Liver (tissue), 9 donors: Measurements from ENCODE around the gene METTL23. TPM values are rescaled to one million over a fixed set of nuclear protein-coding genes. Genes with fewer than 3 reads are reported as not detected.

Experiments
- DNase-seq: peaks from one replicate; pipeline ENCODE4 v3.0.0-alpha.2; 2017; ENCODE audit warnings: low spot score
- H3K27ac ChIP-seq, 2 donors: one replicate each; pipeline ENCODE4 v1.7.0; 2013; ENCODE audit warnings: inconsistent platforms in 2 of 2, low read length in 2 of 2, control low read depth in 1 of 2, low read depth in 1 of 2, mild to moderate bottlenecking in 1 of 2
- H3K27me3 ChIP-seq, 4 donors: one replicate each; pipeline versions ENCODE4 v1.6.1 to v1.7.0; 2013; ENCODE audit warnings: low read length in 3 of 4, inconsistent platforms in 1 of 4, mild to moderate bottlenecking in 1 of 4, moderate library complexity in 1 of 4; ENCODE audit not compliant: control insufficient read depth in 4 of 4, insufficient read depth in 4 of 4
- H3K36me3 ChIP-seq, 4 donors: one replicate each; pipeline versions ENCODE4 v1.6.1 to v1.7.0; 2013; ENCODE audit warnings: low read length in 3 of 4, mild to moderate bottlenecking in 3 of 4, low read depth in 1 of 4, moderate library complexity in 1 of 4; ENCODE audit not compliant: control insufficient read depth in 4 of 4, insufficient read depth in 3 of 4
- H3K4me1 ChIP-seq, 4 donors: one replicate each; pipeline versions ENCODE4 v1.6.1 to v1.7.0; 2013; ENCODE audit warnings: low read length in 3 of 4, mild to moderate bottlenecking in 3 of 4, moderate library complexity in 1 of 4; ENCODE audit not compliant: control insufficient read depth in 4 of 4, insufficient read depth in 4 of 4
- H3K4me3 ChIP-seq, 3 donors: one replicate each; pipeline versions ENCODE4 v1.6.1 to v1.7.0; 2013; ENCODE audit warnings: low read length in 3 of 3, control low read depth in 1 of 3, low read depth in 1 of 3, mild to moderate bottlenecking in 1 of 3
- H3K9ac ChIP-seq, 2 donors: one replicate each; pipeline ENCODE4 v1.7.0; 2013; ENCODE audit warnings: low read length in 2 of 2, mild to moderate bottlenecking in 2 of 2, moderate library complexity in 2 of 2, control low read depth in 1 of 2, low read depth in 1 of 2
- H3K9me3 ChIP-seq, 4 donors: one replicate each; pipeline versions ENCODE4 v1.6.1 to v1.7.0; 2013; ENCODE audit warnings: low read length in 3 of 4; ENCODE audit not compliant: control insufficient read depth in 4 of 4
- EGR1 ChIP-seq, 2 donors: IDR thresholded peaks; 2 replicates each; pipeline ENCODE4 v1.6.1; 2016 to 2018; ENCODE audit warnings: antibody characterized with exemption in 2 of 2, low read depth in 2 of 2
- FOXA1 ChIP-seq: IDR thresholded peaks from 2 replicates; pipeline ENCODE4 v1.6.1; 2016; ENCODE audit warnings: antibody characterized with exemption
- FOXA2 ChIP-seq: IDR thresholded peaks from 2 replicates; pipeline ENCODE4 v1.6.1; 2016; ENCODE audit warnings: antibody characterized with exemption
- HNF4G ChIP-seq: IDR thresholded peaks from 2 replicates; pipeline ENCODE4 v1.6.1; 2016; ENCODE audit warnings: antibody characterized with exemption
- JUND ChIP-seq, 2 donors: IDR thresholded peaks; 2 replicates each; pipeline ENCODE4 v1.6.1; 2016; ENCODE audit warnings: antibody characterized with exemption in 2 of 2
- NR2F2 ChIP-seq: IDR thresholded peaks from 2 replicates; pipeline ENCODE4 v1.6.1; 2016; ENCODE audit warnings: antibody characterized with exemption
- RAD21 ChIP-seq, 2 donors: IDR thresholded peaks; 2 replicates each; pipeline ENCODE4 v1.6.1; 2016; ENCODE audit warnings: antibody characterized with exemption in 2 of 2, mild to moderate bottlenecking in 2 of 2
- SP1 ChIP-seq: IDR thresholded peaks from 2 replicates; pipeline ENCODE4 v1.6.1; 2018; ENCODE audit warnings: antibody characterized with exemption, mild to moderate bottlenecking
- YY1 ChIP-seq: IDR thresholded peaks from 2 replicates; pipeline ENCODE4 v1.6.1; 2016; ENCODE audit warnings: antibody characterized with exemption, mild to moderate bottlenecking
- WGBS: extraction: QIAGEN DNeasy Blood & Tissue Kit; methylation state at CpG from one replicate; pipeline ENCODE4 v1.1.7; 2013; 5-methylcytosine and 5-hydroxymethylcytosine counted together
- polyA plus RNA-seq, 2 donors: library from polyadenylated mRNA; stranded (reverse) in 1 of 2; unstranded in 1 of 2; fragments of 200-250 nt in 1 of 2; fragments of >200 nt in 1 of 2; fragmentation: Nextera tagmentation in 1 of 2; extraction: Ambion mirVana in 1 of 2; gene quantifications; one replicate each; pipeline versions ENCODE4 v1.2.1 to v1.2.3, GENCODE V29; 2013 to 2015
- total RNA-seq, 2 donors: library from RNA; depleted of rRNA; stranded (reverse); fragments of >200 nt; gene quantifications; one replicate each; pipeline ENCODE4 v1.2.3, GENCODE V29; 2014
- TF ChIP-seq, protein P1 (sequence below): fragments of 150-350 bp; IDR thresholded peaks from 2 replicates; pipeline ENCODE4 v1.5.1; 2017; ENCODE audit warnings: improper control_type of control experiment, low read depth, low read length; ENCODE audit not compliant: missing input control
- TF ChIP-seq, protein P2 (sequence below): IDR thresholded peaks from 2 replicates; pipeline ENCODE4 v1.6.1; 2016; ENCODE audit warnings: antibody characterized with exemption
- TF ChIP-seq, protein P3 (sequence below): IDR thresholded peaks from 2 replicates; pipeline ENCODE4 v1.6.1; 2016; ENCODE audit warnings: antibody characterized with exemption, mild to moderate bottlenecking
- TF ChIP-seq, protein P4 (sequence below): IDR thresholded peaks from 2 replicates; pipeline ENCODE4 v1.6.1; 2016; ENCODE audit warnings: antibody characterized with exemption
- donor health status: healthy.
- donor health status: healthy.
- donor health status: healthy.
- donor health status: healthy.
- donor health status: healthy.

Gene METTL23
- total and polyA plus RNA-seq, 4 donors: 15.6 to 37.2 (median 22.1) TPM

DNA sequence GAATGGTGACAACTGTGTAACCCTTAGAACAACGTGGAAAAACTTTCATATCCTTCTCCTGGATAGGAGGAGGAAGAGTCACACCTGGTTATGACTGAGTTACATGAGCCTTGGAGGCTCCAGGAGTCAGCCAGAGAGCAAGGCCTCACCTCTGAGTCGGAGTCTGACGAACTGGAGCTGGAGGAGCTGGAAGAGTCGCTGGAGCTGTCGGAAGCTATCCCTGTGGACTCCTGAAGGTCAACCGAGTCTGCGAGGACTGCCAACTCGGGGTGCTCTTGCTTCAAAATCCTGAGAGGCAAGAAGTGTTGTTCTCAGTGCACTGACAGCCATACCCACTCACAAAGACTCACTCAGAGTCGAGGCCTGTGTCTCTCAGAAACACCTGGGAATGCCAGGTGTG lies 6.4 kb upstream of the METTL23 start:
- no peak for DNase-seq
- H3K4me1 ChIP-seq: peaks cover 3 to 14% (median 6%) of the 10 kb centered on the region in 4 donors
- no peak for TF ChIP-seq RAD21 (IDR thresholded peaks at IDR 0.05)
- TF ChIP-seq, protein P1, sequence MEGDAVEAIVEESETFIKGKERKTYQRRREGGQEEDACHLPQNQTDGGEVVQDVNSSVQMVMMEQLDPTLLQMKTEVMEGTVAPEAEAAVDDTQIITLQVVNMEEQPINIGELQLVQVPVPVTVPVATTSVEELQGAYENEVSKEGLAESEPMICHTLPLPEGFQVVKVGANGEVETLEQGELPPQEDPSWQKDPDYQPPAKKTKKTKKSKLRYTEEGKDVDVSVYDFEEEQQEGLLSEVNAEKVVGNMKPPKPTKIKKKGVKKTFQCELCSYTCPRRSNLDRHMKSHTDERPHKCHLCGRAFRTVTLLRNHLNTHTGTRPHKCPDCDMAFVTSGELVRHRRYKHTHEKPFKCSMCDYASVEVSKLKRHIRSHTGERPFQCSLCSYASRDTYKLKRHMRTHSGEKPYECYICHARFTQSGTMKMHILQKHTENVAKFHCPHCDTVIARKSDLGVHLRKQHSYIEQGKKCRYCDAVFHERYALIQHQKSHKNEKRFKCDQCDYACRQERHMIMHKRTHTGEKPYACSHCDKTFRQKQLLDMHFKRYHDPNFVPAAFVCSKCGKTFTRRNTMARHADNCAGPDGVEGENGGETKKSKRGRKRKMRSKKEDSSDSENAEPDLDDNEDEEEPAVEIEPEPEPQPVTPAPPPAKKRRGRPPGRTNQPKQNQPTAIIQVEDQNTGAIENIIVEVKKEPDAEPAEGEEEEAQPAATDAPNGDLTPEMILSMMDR: no peak
- TF ChIP-seq YY1: no peak
- TF ChIP-seq JUND (IDR thresholded peaks at IDR 0.05): no peak
- TF ChIP-seq SP1: no peak
- no peak overlapping the region for H3K9ac ChIP-seq
- 96% methylated on average over 9 of the region's 9 CpGs for WGBS
- H3K27ac ChIP-seq: no peak overlapping the region
- H3K27me3 ChIP-seq: no peaks in the 10 kb centered on the region
- H3K9me3 ChIP-seq: no peaks in the 10 kb centered on the region
- peaks cover 19 to 75% (median 67%) of the 10 kb centered on the region in 4 donors for H3K36me3 ChIP-seq
- H3K4me3 ChIP-seq: no peak overlapping the region

DNA sequence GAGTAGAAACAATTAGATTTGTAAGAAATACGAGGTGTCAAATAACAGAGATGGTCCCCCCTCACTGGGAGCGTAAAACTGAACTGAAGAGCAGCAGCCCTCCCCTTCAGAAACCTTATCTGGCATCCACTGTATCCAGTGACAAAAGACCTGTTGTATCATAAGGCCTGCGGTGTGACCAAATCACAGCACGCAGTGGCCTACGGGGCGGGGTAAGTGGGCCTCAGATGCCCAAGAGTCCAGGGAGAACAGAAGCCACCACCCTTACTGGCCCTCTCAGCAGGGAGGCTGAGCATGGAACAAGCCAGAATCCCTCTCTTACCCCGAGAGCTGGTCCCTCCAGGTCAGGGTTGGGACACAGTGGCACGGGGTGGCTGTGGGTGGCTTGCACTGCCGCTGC lies 5.7 kb upstream of the METTL23 start:
- Histone ChIP-seq H3K27me3 (no peaks in the 10 kb centered on the region), H3K9ac (no peak overlapping the region), H3K4me3 (no peak overlapping the region), H3K36me3 (peaks cover 19 to 68% (median 62%) of the 10 kb centered on the region in 4 donors), H3K4me1 (peaks cover 3 to 12% (median 9%) of the 10 kb centered on the region in 4 donors), H3K27ac (no peak overlapping the region), H3K9me3 (no peaks in the 10 kb centered on the region)
- TF ChIP-seq, protein P2, sequence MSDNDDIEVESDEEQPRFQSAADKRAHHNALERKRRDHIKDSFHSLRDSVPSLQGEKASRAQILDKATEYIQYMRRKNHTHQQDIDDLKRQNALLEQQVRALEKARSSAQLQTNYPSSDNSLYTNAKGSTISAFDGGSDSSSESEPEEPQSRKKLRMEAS: no peak
- DNase-seq: no peak
- 96% methylated on average over 9 of the region's 9 CpGs for WGBS

DNA sequence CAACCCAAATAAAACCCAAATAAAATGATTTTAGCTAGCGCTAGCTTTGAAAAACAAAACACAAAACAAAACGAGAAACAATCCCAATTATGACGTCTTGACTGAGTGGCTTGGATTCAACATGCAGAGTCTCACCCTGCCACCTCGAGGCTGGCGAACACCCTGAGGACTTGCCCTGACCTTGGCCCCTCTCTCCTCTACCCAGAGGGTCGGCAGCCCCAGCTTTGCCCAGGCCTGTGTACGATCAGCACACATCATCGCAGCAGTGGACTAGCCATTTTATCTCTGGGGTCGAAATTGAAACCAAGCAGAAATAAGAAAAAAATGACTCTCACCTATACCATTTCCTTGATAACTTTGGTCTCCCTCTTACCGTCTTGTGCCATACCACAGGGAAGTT lies 5.2 kb upstream of the METTL23 start:
- H3K9me3 ChIP-seq: no peaks in the 10 kb centered on the region
- 90% methylated on average over 10 of the region's 10 CpGs for WGBS
- no peak overlapping the region for H3K9ac ChIP-seq
- H3K36me3 ChIP-seq: peaks cover 19 to 63% (median 57%) of the 10 kb centered on the region in 4 donors
- DNase-seq: no peak
- TF ChIP-seq EGR1 (IDR thresholded peaks at IDR 0.05; ENCODE audit: low read depth in 2 of 2) (no peak), NR2F2 (no peak), HNF4G (no peak), FOXA1 (no peak), YY1 (no peak), FOXA2 (no peak), SP1 (no peak)
- TF ChIP-seq, protein P1: no peak
- TF ChIP-seq, protein P2: no peak
- TF ChIP-seq, protein P3, sequence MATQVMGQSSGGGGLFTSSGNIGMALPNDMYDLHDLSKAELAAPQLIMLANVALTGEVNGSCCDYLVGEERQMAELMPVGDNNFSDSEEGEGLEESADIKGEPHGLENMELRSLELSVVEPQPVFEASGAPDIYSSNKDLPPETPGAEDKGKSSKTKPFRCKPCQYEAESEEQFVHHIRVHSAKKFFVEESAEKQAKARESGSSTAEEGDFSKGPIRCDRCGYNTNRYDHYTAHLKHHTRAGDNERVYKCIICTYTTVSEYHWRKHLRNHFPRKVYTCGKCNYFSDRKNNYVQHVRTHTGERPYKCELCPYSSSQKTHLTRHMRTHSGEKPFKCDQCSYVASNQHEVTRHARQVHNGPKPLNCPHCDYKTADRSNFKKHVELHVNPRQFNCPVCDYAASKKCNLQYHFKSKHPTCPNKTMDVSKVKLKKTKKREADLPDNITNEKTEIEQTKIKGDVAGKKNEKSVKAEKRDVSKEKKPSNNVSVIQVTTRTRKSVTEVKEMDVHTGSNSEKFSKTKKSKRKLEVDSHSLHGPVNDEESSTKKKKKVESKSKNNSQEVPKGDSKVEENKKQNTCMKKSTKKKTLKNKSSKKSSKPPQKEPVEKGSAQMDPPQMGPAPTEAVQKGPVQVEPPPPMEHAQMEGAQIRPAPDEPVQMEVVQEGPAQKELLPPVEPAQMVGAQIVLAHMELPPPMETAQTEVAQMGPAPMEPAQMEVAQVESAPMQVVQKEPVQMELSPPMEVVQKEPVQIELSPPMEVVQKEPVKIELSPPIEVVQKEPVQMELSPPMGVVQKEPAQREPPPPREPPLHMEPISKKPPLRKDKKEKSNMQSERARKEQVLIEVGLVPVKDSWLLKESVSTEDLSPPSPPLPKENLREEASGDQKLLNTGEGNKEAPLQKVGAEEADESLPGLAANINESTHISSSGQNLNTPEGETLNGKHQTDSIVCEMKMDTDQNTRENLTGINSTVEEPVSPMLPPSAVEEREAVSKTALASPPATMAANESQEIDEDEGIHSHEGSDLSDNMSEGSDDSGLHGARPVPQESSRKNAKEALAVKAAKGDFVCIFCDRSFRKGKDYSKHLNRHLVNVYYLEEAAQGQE: no peak
- TF ChIP-seq, protein P4, sequence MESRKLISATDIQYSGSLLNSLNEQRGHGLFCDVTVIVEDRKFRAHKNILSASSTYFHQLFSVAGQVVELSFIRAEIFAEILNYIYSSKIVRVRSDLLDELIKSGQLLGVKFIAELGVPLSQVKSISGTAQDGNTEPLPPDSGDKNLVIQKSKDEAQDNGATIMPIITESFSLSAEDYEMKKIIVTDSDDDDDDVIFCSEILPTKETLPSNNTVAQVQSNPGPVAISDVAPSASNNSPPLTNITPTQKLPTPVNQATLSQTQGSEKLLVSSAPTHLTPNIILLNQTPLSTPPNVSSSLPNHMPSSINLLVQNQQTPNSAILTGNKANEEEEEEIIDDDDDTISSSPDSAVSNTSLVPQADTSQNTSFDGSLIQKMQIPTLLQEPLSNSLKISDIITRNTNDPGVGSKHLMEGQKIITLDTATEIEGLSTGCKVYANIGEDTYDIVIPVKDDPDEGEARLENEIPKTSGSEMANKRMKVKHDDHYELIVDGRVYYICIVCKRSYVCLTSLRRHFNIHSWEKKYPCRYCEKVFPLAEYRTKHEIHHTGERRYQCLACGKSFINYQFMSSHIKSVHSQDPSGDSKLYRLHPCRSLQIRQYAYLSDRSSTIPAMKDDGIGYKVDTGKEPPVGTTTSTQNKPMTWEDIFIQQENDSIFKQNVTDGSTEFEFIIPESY: no peak
- no peak overlapping the region for H3K27ac ChIP-seq
- no peak overlapping the region for H3K4me3 ChIP-seq
- peaks cover 3 to 10% (median 9%) of the 10 kb centered on the region in 4 donors for H3K4me1 ChIP-seq
- no peaks in the 10 kb centered on the region for H3K27me3 ChIP-seq
